Endodermal cell (in vitro differentiated cells): ENCODE results near the gene SEPTIN7. TPM values are rescaled to one million over a fixed set of nuclear protein-coding genes. Genes with fewer than 3 reads are reported as not detected.

Source experiments
- DNase-seq: peaks from one replicate; pipeline ENCODE4 v3.0.0-alpha.2; 2017
- H3K27ac ChIP-seq: 2 replicates; pipeline ENCODE4 v1.5.1; 2013; ENCODE audit warnings: mild to moderate bottlenecking, low read depth, low read length, moderate library complexity
- H3K27me3 ChIP-seq: 2 replicates; pipeline ENCODE4 v1.6.1; 2013; ENCODE audit warnings: mild to moderate bottlenecking, low read length, moderate library complexity; ENCODE audit not compliant: insufficient read depth, control insufficient read depth, poor library complexity, severe bottlenecking
- H3K36me3 ChIP-seq: 2 replicates; pipeline ENCODE4 v1.7.0; 2013; ENCODE audit warnings: mild to moderate bottlenecking, low read length, moderate library complexity; ENCODE audit not compliant: control insufficient read depth, insufficient read depth
- H3K4me1 ChIP-seq: one replicate; pipeline ENCODE4 v1.7.0; 2013; ENCODE audit warnings: low read length; ENCODE audit not compliant: control insufficient read depth, insufficient read depth
- H3K4me3 ChIP-seq: 2 replicates; pipeline ENCODE4 v1.5.1; 2013; ENCODE audit warnings: mild to moderate bottlenecking, low read length, moderate library complexity
- H3K9ac ChIP-seq: 2 replicates; pipeline ENCODE4 v1.6.1; 2013; ENCODE audit warnings: mild to moderate bottlenecking, low read length, moderate library complexity; ENCODE audit not compliant: poor library complexity, severe bottlenecking; ENCODE audit errors: extremely low read depth
- H3K9me3 ChIP-seq: 2 replicates; pipeline ENCODE4 v1.6.1; 2013; ENCODE audit warnings: mild to moderate bottlenecking, low read length, moderate library complexity; ENCODE audit not compliant: control insufficient read depth
- H3K27ac Mint-ChIP-seq: 2 replicates; pipeline ENCODE4 v1.8.0; 2020; ENCODE audit warnings: mixed read lengths
- H3K27me3 Mint-ChIP-seq: 2 replicates; pipeline ENCODE4 v1.8.0; 2021; ENCODE audit warnings: mild to moderate bottlenecking, mixed read lengths; ENCODE audit not compliant: insufficient read depth
- H3K36me3 Mint-ChIP-seq: 2 replicates; pipeline ENCODE4 v1.8.0; 2020; ENCODE audit warnings: low read depth, mixed read lengths
- H3K4me1 Mint-ChIP-seq: 2 replicates; pipeline ENCODE4 v1.8.0; 2020; ENCODE audit warnings: mixed read lengths
- H3K4me3 Mint-ChIP-seq: 2 replicates; pipeline ENCODE4 v1.8.0; 2020; ENCODE audit warnings: mild to moderate bottlenecking, moderate library complexity, mixed read lengths
- H3K9me3 Mint-ChIP-seq: 2 replicates; pipeline ENCODE4 v1.8.0; 2020; ENCODE audit warnings: mild to moderate bottlenecking, mixed read lengths
- WGBS, 2 experiments: methylation state at CpG; one replicate each; pipeline versions ENCODE4 v1.1.5 to v1.1.7; 2013; ENCODE audit warnings: missing lambda C conversion rate in 2 of 2, mixed read lengths in 1 of 2; ENCODE audit not compliant: insufficient coverage in 1 of 2, insufficient read length in 1 of 2; 5-methylcytosine and 5-hydroxymethylcytosine counted together
- long read RNA-seq, 4 experiments: library from polyadenylated mRNA in 2 of 4; library from RNA in 1 of 4; library from capped mRNA in 1 of 4; stranded (forward) in 3 of 4; unstranded in 1 of 4; transcript quantifications; one replicate each; pipeline ENCODE4 v2.0.0, GENCODE V29; 2020 to 2021; ENCODE audit warnings: inconsistent platforms in 1 of 4
- polyA plus RNA-seq, 2 experiments: library from polyadenylated mRNA; stranded (reverse); fragments of 50-300 nt; gene quantifications; one replicate each; pipeline ENCODE4 v1.2.3, GENCODE V29; 2013
- total RNA-seq, 2 donors: library from RNA; stranded (reverse); fragmentation: NEBNext Ultra II Directional in 1 of 2; extraction: Animal tissue kit (Norgen Biotek cat#: 25700) in 1 of 2; gene quantifications; 2 replicates in 1 of 2; 3 replicates in 1 of 2; pipeline ENCODE4 v1.2.1, GENCODE V29; 2021
- TF ChIP-seq, protein P1 (sequence below): fragments of 200-600 bp; sonication (generic); conservative IDR thresholded peaks from 2 replicates; pipeline ENCODE4 v1.5.0; 2021; ENCODE audit warnings: antibody characterized with exemption, mild to moderate bottlenecking

SEPTIN7 gene
- total RNA-seq, result 100 to 1,000 TPM; 206 to 216 TPM
- 323 TPM for polyA plus RNA-seq (2013, experiment 1 of 2)
- 327 TPM for polyA plus RNA-seq (2013, experiment 2 of 2)
- long read RNA-seq, experiment 1, full-length matches to known transcripts, result 19 of 74 reads
- long read RNA-seq, experiment 1, partial matches to known transcripts, result 41 of 74 reads
- long read RNA-seq, experiment 1, other reads (novel, unspliced or antisense), result 14 of 74 reads
- long read RNA-seq, experiment 2, full-length matches to known transcripts, result 225 of 287 reads
- long read RNA-seq, experiment 2, partial matches to known transcripts, result 19 of 287 reads
- long read RNA-seq, experiment 2, other reads (novel, unspliced or antisense), result 43 of 287 reads
- long read RNA-seq, experiment 3, full-length matches to known transcripts, result 369 of 500 reads
- long read RNA-seq, experiment 3, partial matches to known transcripts, result 47 of 500 reads
- long read RNA-seq, experiment 3, other reads (novel, unspliced or antisense), result 84 of 500 reads
- long read RNA-seq, experiment 4, full-length matches to known transcripts, result 264 of 403 reads
- long read RNA-seq, experiment 4, partial matches to known transcripts, result 82 of 403 reads
- long read RNA-seq, experiment 4, other reads (novel, unspliced or antisense), result 57 of 403 reads

DNA sequence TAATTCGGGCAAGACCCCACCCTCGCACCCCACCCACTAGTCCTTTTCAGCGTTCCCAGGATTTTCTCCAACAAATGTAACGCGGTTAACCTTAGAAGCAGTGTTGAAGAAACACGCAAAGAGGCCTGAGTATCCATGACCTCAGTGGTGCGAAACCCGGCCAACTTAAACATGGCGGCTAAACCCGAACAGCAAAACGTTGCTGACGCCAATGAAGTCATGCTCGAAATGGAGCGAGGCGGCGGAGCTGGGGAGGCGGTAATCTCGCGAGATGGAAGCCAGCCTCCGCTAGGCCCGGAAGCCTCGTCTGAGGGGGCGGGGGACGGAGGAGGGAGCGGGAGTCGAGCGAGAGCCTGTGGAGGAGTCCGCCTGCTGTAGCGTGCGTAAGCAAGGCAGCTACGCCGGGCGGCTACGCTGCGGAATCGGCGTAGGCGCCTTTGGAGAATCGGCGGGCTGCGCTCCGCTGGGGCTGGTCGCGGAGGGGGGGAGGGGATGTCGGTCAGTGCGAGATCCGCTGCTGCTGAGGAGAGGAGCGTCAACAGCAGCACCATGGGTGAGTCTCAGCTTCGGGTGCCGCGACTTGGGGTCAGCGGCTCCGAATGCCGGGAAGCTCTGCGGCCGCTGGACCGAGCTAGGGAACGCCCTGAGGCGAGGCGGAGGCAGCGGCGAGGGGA, at the start of gene SEPTIN7:
SEPTIN7 (plus strand) TSS at position 340 of the 674 bp plus-strand sequence; CDS start at position 493, 153 bp downstream.
- Histone ChIP-seq H3K4me1 (peaks cover 4% of the 10 kb centered on the region), H3K27me3 (no peaks in the 10 kb centered on the region), H3K4me3 (peak within 1 kb of the TSS; percentile 93), H3K27ac (peak within 1 kb of the TSS; percentile 100), H3K9me3 (no peaks in the 10 kb centered on the region), H3K9ac (peak within 1 kb of the TSS; percentile 99), H3K36me3 (peaks cover 5% of the 10 kb centered on the region)
- H3K36me3 Mint-ChIP-seq, result peaks cover 6% of the 10 kb centered on the region
- TF ChIP-seq, protein P1, sequence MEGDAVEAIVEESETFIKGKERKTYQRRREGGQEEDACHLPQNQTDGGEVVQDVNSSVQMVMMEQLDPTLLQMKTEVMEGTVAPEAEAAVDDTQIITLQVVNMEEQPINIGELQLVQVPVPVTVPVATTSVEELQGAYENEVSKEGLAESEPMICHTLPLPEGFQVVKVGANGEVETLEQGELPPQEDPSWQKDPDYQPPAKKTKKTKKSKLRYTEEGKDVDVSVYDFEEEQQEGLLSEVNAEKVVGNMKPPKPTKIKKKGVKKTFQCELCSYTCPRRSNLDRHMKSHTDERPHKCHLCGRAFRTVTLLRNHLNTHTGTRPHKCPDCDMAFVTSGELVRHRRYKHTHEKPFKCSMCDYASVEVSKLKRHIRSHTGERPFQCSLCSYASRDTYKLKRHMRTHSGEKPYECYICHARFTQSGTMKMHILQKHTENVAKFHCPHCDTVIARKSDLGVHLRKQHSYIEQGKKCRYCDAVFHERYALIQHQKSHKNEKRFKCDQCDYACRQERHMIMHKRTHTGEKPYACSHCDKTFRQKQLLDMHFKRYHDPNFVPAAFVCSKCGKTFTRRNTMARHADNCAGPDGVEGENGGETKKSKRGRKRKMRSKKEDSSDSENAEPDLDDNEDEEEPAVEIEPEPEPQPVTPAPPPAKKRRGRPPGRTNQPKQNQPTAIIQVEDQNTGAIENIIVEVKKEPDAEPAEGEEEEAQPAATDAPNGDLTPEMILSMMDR, result no peak
- WGBS, 2 experiments, result 0 to 2% methylated on average over 8 to 62 of the region's 62 CpGs
- H3K4me1 Mint-ChIP-seq, result peaks cover 23% of the 10 kb centered on the region
- DNase-seq, result peak; percentile 99
- H3K27me3 Mint-ChIP-seq, result no peaks in the 10 kb centered on the region
- H3K4me3 Mint-ChIP-seq, result peak within 1 kb of the TSS; percentile 91
- no peaks in the 10 kb centered on the region for H3K9me3 Mint-ChIP-seq
- H3K27ac Mint-ChIP-seq, result peak within 1 kb of the TSS; percentile 100

DNA sequence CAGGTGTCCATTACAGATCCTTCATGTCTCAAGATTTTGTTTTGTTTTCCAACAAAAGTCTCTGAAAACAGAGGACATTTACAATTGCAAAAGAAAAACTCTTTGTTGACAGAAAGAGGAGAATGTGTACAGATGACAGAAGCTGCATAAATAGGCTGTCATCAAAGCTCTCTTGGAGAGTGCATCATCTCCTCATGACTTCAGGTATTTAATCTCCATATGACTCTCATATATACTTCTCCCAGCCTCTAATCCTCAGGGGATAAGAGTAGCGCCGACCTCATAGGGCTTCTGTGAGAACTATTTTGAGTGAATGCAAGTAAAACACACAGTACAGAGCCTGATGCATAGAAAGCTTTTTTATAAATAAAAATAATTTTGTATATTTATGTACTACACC, 48.1 kb upstream of the SEPTIN7 start:
- no peak for DNase-seq
- H3K9ac ChIP-seq, result no peak overlapping the region
- no peak overlapping the region for H3K4me3 ChIP-seq
- Mint-ChIP-seq H3K27ac (no peak overlapping the region), H3K4me3 (no peak overlapping the region), H3K4me1 (peaks cover 10% of the 10 kb centered on the region), H3K9me3 (no peaks in the 10 kb centered on the region), H3K27me3 (no peaks in the 10 kb centered on the region), H3K36me3 (no peaks in the 10 kb centered on the region)
- H3K4me1 ChIP-seq, result peaks cover 12% of the 10 kb centered on the region
- H3K9me3 ChIP-seq, result no peaks in the 10 kb centered on the region
- TF ChIP-seq, protein P1, result no peak
- H3K27me3 ChIP-seq, result no peaks in the 10 kb centered on the region
- no CpG with 5 or more reads among the region's 2 CpGs for WGBS, 2 experiments
- no peak overlapping the region for H3K27ac ChIP-seq
- no peaks in the 10 kb centered on the region for H3K36me3 ChIP-seq

DNA sequence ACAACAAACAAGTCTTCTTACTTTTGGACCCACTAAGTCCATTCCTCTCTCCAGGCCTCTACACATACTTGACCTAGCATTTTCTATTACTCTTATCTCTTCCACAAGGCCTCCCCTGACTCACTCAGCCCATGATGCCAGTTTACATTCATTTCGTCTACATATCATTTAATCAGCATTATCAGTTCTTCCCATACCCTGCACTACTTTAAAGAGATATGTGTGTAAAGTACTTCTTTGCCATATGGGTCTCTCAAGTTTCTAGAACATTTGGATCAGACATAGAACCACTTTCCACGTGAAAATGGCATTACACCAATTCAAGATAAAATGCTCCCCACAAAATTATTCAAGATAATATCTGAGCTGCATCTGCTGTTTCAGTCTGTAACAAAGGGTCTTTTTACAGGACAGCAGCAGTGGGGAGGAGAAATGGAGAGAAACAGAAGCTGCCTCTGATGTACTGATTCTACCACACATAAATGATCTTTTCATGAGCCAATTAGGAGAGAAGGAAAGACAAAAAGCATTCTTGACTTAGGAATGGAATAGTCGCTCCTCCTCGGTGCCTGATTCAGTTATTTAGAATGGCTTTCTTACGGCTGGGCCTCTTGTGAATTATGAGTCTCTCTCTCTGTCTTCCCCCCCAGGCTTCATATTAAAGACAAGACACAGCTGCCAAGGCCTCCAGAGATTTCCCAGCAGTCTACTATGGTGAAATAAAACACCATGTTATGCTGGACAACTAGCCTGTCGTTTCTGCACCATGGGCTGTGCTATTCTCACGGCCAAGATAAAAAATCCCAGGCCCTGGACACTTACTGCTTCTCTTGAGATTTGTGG, 46.9 kb upstream of the SEPTIN7 start:
- WGBS, 2 experiments, result 86 to 91% methylated on average over 2 to 7 of the region's 7 CpGs
- H3K27me3 ChIP-seq, result no peaks in the 10 kb centered on the region
- Mint-ChIP-seq H3K9me3 (no peaks in the 10 kb centered on the region), H3K27ac (no peak overlapping the region), H3K27me3 (no peaks in the 10 kb centered on the region), H3K4me3 (no peak overlapping the region), H3K36me3 (no peaks in the 10 kb centered on the region), H3K4me1 (peaks cover 21% of the 10 kb centered on the region)
- H3K9ac ChIP-seq, result no peak overlapping the region
- no peaks in the 10 kb centered on the region for H3K36me3 ChIP-seq
- TF ChIP-seq, protein P1, result no peak
- H3K4me1 ChIP-seq, result peaks cover 14% of the 10 kb centered on the region
- no peaks in the 10 kb centered on the region for H3K9me3 ChIP-seq
- H3K27ac ChIP-seq, result peak overlapping the region; percentile 81
- H3K4me3 ChIP-seq, result no peak overlapping the region
- DNase-seq, result no peak
